Activated naive CD4-positive, alpha-beta T cell treated with anti-CD3 and anti-CD28 coated beads, Interleukin-2, amount 50 U/mL, for 72 hours (primary cell): ENCODE data around the gene CTPS2. TPM values are rescaled to one million over a fixed set of nuclear protein-coding genes. Genes with fewer than 3 reads are reported as not detected.
"Not testable (repeated sequence)": the region's sequence is repeated elsewhere in the genome, so short reads cannot be mapped to it uniquely, and the experiment has no call there.

ENCODE experiments used
- ATAC-seq, 2 donors: fragments of 150-1000 bp; cut with Tn5 transposase; 2 replicates each; pipeline ENCODE4 v1.10.0; 2021; ENCODE audit warnings: mild to moderate bottlenecking in 2 of 2, moderate library complexity in 2 of 2
- DNase-seq, 2 donors: peaks; one replicate each; pipeline ENCODE4 v3.0.0; 2021 to 2022; ENCODE audit warnings: low spot score in 2 of 2
- H3K27ac Mint-ChIP-seq, 2 donors: one replicate each; pipeline ENCODE4 v1.8.0; 2022; ENCODE audit warnings: mild to moderate bottlenecking in 2 of 2, mixed read lengths in 2 of 2
- H3K36me3 Mint-ChIP-seq, 2 donors: one replicate each; pipeline ENCODE4 v1.8.0; 2022; ENCODE audit warnings: mixed read lengths in 2 of 2
- H3K9me3 Mint-ChIP-seq, 2 donors: one replicate each; pipeline ENCODE4 v1.8.0; 2022; ENCODE audit warnings: mixed read lengths in 2 of 2
- total RNA-seq, 2 donors: library from RNA; stranded (reverse); gene quantifications; one replicate each; pipeline ENCODE4 v1.2.3, GENCODE V29; 2022

Gene CTPS2
- total RNA-seq = 1 to 10 TPM; 2.0 to 8.4 TPM

GRCh38 chrX:16712548-16713155 lies at the start of gene CTPS2:
Gene CTPS2 (minus strand): TSS chrX:16712669. CDS start chrX:16702902, 9,767 bp downstream.
- DNase-seq = peak; percentile 43 to 61
- Mint-ChIP-seq H3K27ac (peak within 1 kb of the TSS; percentile 80), H3K9me3 (no peaks in the 10 kb centered on the region), H3K36me3 (peaks cover 4 to 6% of the 10 kb centered on the region in 2 donors)
- peak; percentile 90 to 94 for ATAC-seq

GRCh38 chrX:16761500-16761899 lies 49.0 kb upstream of the CTPS2 start:
- not testable (repeated sequence) for H3K27ac Mint-ChIP-seq, ATAC-seq, DNase-seq, H3K9me3 Mint-ChIP-seq, H3K36me3 Mint-ChIP-seq

- Mint-ChIP-seq H3K27ac (no peak overlapping the region), H3K36me3 (peaks cover 0 to 6% of the 10 kb centered on the region in 2 donors), H3K9me3 (no peaks in the 10 kb centered on the region)
- ATAC-seq (no peak), DNase-seq (no peak)
Measured at GRCh38 chrX:16756724-16757123, 44.3 kb upstream of the CTPS2 start.

- no peak for DNase-seq
- Mint-ChIP-seq H3K36me3 (peaks cover 0 to 6% of the 10 kb centered on the region in 2 donors), H3K27ac (peak overlapping the region in 1 of 2 donors; percentile 74), H3K9me3 (no peaks in the 10 kb centered on the region)
- ATAC-seq = no peak
Measured at GRCh38 chrX:16754019-16754418, 41.5 kb upstream of the CTPS2 start.

- H3K36me3 Mint-ChIP-seq = no peaks in the 10 kb centered on the region
- no peaks in the 10 kb centered on the region for H3K9me3 Mint-ChIP-seq
- H3K27ac Mint-ChIP-seq = no peak overlapping the region
- DNase-seq (no peak), ATAC-seq (no peak)
Measured at GRCh38 chrX:16750136-16750535, 37.7 kb upstream of the CTPS2 start.

GRCh38 chrX:16748425-16748824 lies 36.0 kb upstream of the CTPS2 start:
- no peaks in the 10 kb centered on the region for H3K9me3 Mint-ChIP-seq
- peaks cover 0 to 5% of the 10 kb centered on the region in 2 donors for H3K36me3 Mint-ChIP-seq
- DNase-seq (no peak), ATAC-seq (no peak)
- H3K27ac Mint-ChIP-seq = no peak overlapping the region

GRCh38 chrX:16745659-16746058 lies 33.2 kb upstream of the CTPS2 start:
- no peak for DNase-seq
- H3K36me3 Mint-ChIP-seq = peaks cover 0 to 5% of the 10 kb centered on the region in 2 donors
- ATAC-seq = no peak
- H3K9me3 Mint-ChIP-seq = no peaks in the 10 kb centered on the region
- H3K27ac Mint-ChIP-seq = no peak overlapping the region

- no peaks in the 10 kb centered on the region for H3K9me3 Mint-ChIP-seq
- H3K36me3 Mint-ChIP-seq = peaks cover 0 to 5% of the 10 kb centered on the region in 2 donors
- no peak overlapping the region for H3K27ac Mint-ChIP-seq
- ATAC-seq (no peak), DNase-seq (no peak)
Measured at GRCh38 chrX:16745102-16745501, 32.6 kb upstream of the CTPS2 start.

GRCh38 chrX:16743604-16744325 lies 31.3 kb upstream of the CTPS2 start:
- no peaks in the 10 kb centered on the region for H3K9me3 Mint-ChIP-seq

GRCh38 chrX:16739574-16739973 lies 27.1 kb upstream of the CTPS2 start:
- Mint-ChIP-seq H3K36me3 (peaks cover 0 to 5% of the 10 kb centered on the region in 2 donors), H3K27ac (peak overlapping the region in 1 of 2 donors; percentile 65), H3K9me3 (no peaks in the 10 kb centered on the region)
- no peak for DNase-seq
- ATAC-seq = no peak

More at GRCh38 chrX:16743604-16744325, 31.3 kb upstream of the CTPS2 start:
- Mint-ChIP-seq H3K27ac (no peak overlapping the region), H3K36me3 (peaks cover 0 to 5% of the 10 kb centered on the region in 2 donors)
- no peak for DNase-seq
- ATAC-seq = no peak

GRCh38 chrX:16737024-16737423 lies 24.6 kb upstream of the CTPS2 start:
- Mint-ChIP-seq H3K27ac (no peak overlapping the region), H3K9me3 (no peaks in the 10 kb centered on the region), H3K36me3 (no peaks in the 10 kb centered on the region)
- no peak for DNase-seq
- ATAC-seq = no peak

GRCh38 chrX:16733013-16733412 lies 20.5 kb upstream of the CTPS2 start:
- no peaks in the 10 kb centered on the region for H3K9me3 Mint-ChIP-seq
- ATAC-seq (no peak), DNase-seq (no peak)
- H3K27ac Mint-ChIP-seq = peak overlapping the region; percentile 26 to 73
- no peaks in the 10 kb centered on the region for H3K36me3 Mint-ChIP-seq

GRCh38 chrX:16730450-16730849 lies 18.0 kb upstream of the CTPS2 start:
- H3K36me3 Mint-ChIP-seq = peaks cover 0 to 4% of the 10 kb centered on the region in 2 donors
- no peaks in the 10 kb centered on the region for H3K9me3 Mint-ChIP-seq
- no peak overlapping the region for H3K27ac Mint-ChIP-seq
- ATAC-seq = no peak
- DNase-seq = no peak

GRCh38 chrX:16727637-16728036 lies 15.2 kb upstream of the CTPS2 start:
- DNase-seq (no peak), ATAC-seq (no peak)

GRCh38 chrX:16726347-16726988 lies 14.0 kb upstream of the CTPS2 start:
- not testable (repeated sequence) for DNase-seq, ATAC-seq, H3K36me3 Mint-ChIP-seq, H3K9me3 Mint-ChIP-seq, H3K27ac Mint-ChIP-seq

More at GRCh38 chrX:16727637-16728036, 15.2 kb upstream of the CTPS2 start:
- Mint-ChIP-seq H3K36me3 (peaks cover 0 to 5% of the 10 kb centered on the region in 2 donors), H3K27ac (no peak overlapping the region), H3K9me3 (no peaks in the 10 kb centered on the region)

GRCh38 chrX:16725072-16725471 lies 12.6 kb upstream of the CTPS2 start:
- H3K27ac Mint-ChIP-seq = no peak overlapping the region
- peaks cover 0 to 5% of the 10 kb centered on the region in 2 donors for H3K36me3 Mint-ChIP-seq
- ATAC-seq (no peak), DNase-seq (no peak)
- H3K9me3 Mint-ChIP-seq = no peaks in the 10 kb centered on the region

- H3K27ac Mint-ChIP-seq = no peak overlapping the region
- no peaks in the 10 kb centered on the region for H3K9me3 Mint-ChIP-seq
- H3K36me3 Mint-ChIP-seq = peaks cover 5 to 11% of the 10 kb centered on the region in 2 donors
- DNase-seq (no peak), ATAC-seq (no peak)
Measured at GRCh38 chrX:16722481-16722880, 10.0 kb upstream of the CTPS2 start.
